HG03159 (cell line): ENCODE measurements around the gene DNPH1.

Source experiments
- ATAC-seq: cut with Tn5 transposase; IDR thresholded peaks from one replicate; pipeline ENCODE4 v1.9.1; 2021; ENCODE audit warnings: mild to moderate bottlenecking, moderate library complexity; ENCODE audit not compliant: unreplicated experiment

The DNPH1 gene

GRCh38 chr6:43228951-43229802 is at the start of gene DNPH1:
TSS of gene DNPH1 (minus strand) at chr6:43229481. CDS start at chr6:43229456, 25 bp downstream.
- ATAC-seq, result peak; percentile 77

- no peak for ATAC-seq
These were observed 49.3 kb upstream of the DNPH1 start for GRCh38 chr6:43278524-43279078.

- no peak for ATAC-seq
These were observed 48.6 kb upstream of the DNPH1 start for GRCh38 chr6:43277643-43278523.

- ATAC-seq, result no peak
These were observed 48.0 kb upstream of the DNPH1 start for GRCh38 chr6:43277306-43277642.

GRCh38 chr6:43276577-43277305 is 47.5 kb upstream of the DNPH1 start:
- ATAC-seq, result no peak

- ATAC-seq, result no peak
These were observed 46.7 kb upstream of the DNPH1 start for GRCh38 chr6:43275801-43276576.

GRCh38 chr6:43274916-43275597 is 45.8 kb upstream of the DNPH1 start:
- no peak for ATAC-seq

GRCh38 chr6:43274127-43274915 is 45.0 kb upstream of the DNPH1 start:
- no peak for ATAC-seq

- ATAC-seq, result no peak
These were observed 44.4 kb upstream of the DNPH1 start for GRCh38 chr6:43273707-43274106.

GRCh38 chr6:43271944-43272343 is 42.7 kb upstream of the DNPH1 start:
- ATAC-seq, result no peak

- ATAC-seq, result no peak
These were observed 42.0 kb upstream of the DNPH1 start for GRCh38 chr6:43271103-43271815.

- no peak for ATAC-seq
These were observed 40.2 kb upstream of the DNPH1 start for GRCh38 chr6:43269273-43270007.

- ATAC-seq, result no peak
These were observed 39.5 kb upstream of the DNPH1 start for GRCh38 chr6:43268782-43269272.

- no peak for ATAC-seq
These were observed 39.0 kb upstream of the DNPH1 start for GRCh38 chr6:43268355-43268700.

GRCh38 chr6:43267619-43268354 is 38.5 kb upstream of the DNPH1 start:
- no peak for ATAC-seq

- no peak for ATAC-seq
These were observed 36.3 kb upstream of the DNPH1 start for GRCh38 chr6:43265564-43265963.
